ENCODE results near the gene TDRD6. TPM values are rescaled to one million over a fixed set of nuclear protein-coding genes. Genes with fewer than 3 reads are reported as not detected.

TDRD6 gene
- total RNA-seq, 1 experiment from 2014 or later: 0.02 TPM

GRCh38 chr6:46642928-46643751 lies 44.5 kb upstream of the TDRD6 start:
- Mint-ChIP-seq H3K36me3 (ENCODE audit: insufficient read depth in 1 of 3, low read depth in 3 of 3) (0 out of 7 replicates have a peak, but pooled peaks cover 0 to 4% (median 0%) of the 10 kb centered on the region in 3 experiments), H3K27me3 (ENCODE audit: low read depth) (no peaks in the 10 kb centered on the region), H3K4me3 (no peak overlapping the region), H3K27ac (no peak overlapping the region), H3K9me3 (no peaks in the 10 kb centered on the region), H3K4me1 (peaks cover 6% of the 10 kb centered on the region in 2 experiments; a peak in 3 of 4 replicates)
- Histone ChIP-seq H3K23me2 (ENCODE audit: insufficient read length, low read depth, low read length, poor library complexity, severe bottlenecking) (no peaks in the 10 kb centered on the region), H3K18ac (ENCODE audit: insufficient read length, low read depth, low read length) (no peak overlapping the region), H3K56ac (ENCODE audit: insufficient read length, low read depth, low read length) (no peak overlapping the region), H2BK20ac (ENCODE audit: low read depth, low read length, poor library complexity, severe bottlenecking) (no peak overlapping the region), H3K9me3 (ENCODE audit: control insufficient read depth, low read depth, low read length) (no peaks in the 10 kb centered on the region), H4K91ac (ENCODE audit: insufficient read length, low read depth, low read length) (no peak overlapping the region), H2BK15ac (ENCODE audit: low read depth, low read length) (no peak overlapping the region), H3K79me2 (ENCODE audit: insufficient read depth, low read length) (no peaks in the 10 kb centered on the region), H2BK5ac (ENCODE audit: insufficient read length, low read length) (no peak overlapping the region), H3K4me1 (ENCODE audit: insufficient read depth, low read length) (no peaks in the 10 kb centered on the region), H3K79me1 (ENCODE audit: insufficient read depth, low read depth, low read length, poor library complexity, severe bottlenecking) (no peaks in the 10 kb centered on the region), H2AFZ (ENCODE audit: low read length) (no peak overlapping the region), H2AK5ac (ENCODE audit: insufficient read length, low read length) (no peak overlapping the region), H3K23ac (ENCODE audit: insufficient read length, low read depth, low read length) (no peak overlapping the region), H4K20me1 (ENCODE audit: control insufficient read depth, insufficient read depth, insufficient read length) (no peaks in the 10 kb centered on the region), H4K5ac (ENCODE audit: insufficient read length, low read depth, low read length) (no peak overlapping the region), H3K9ac (ENCODE audit: extremely low read depth, insufficient read length, low read length) (no peak overlapping the region), H3K27me3 (ENCODE audit: insufficient read depth, low read length) (no peaks in the 10 kb centered on the region), H4K8ac (replicated peaks; ENCODE audit: insufficient read length, low read depth, low read length) (no peak overlapping the region), H2BK12ac (ENCODE audit: insufficient read length, low read depth, low read length) (no peak overlapping the region), H3K4ac (ENCODE audit: low read depth, low read length) (no peak overlapping the region), H2BK120ac (ENCODE audit: low read depth, low read length, poor library complexity, severe bottlenecking) (no peak overlapping the region), H3K14ac (ENCODE audit: insufficient read depth, low read length) (no peak overlapping the region), H3T11ph (ENCODE audit: low read length) (no peak overlapping the region), H3K27ac (ENCODE audit: insufficient read length, low read depth, low read length) (no peak overlapping the region), H3K4me2 (ENCODE audit: insufficient read depth, insufficient read length, low read length) (no peak overlapping the region)
- no peak for TF ChIP-seq CTCF (conservative IDR thresholded peaks at IDR 0.05)
- WGBS (ENCODE audit: extremely low coverage, insufficient read length, low lambda C conversion rate): no CpG with 5 or more reads among the region's 4 CpGs
- DNase-seq: no peak
